ENCODE data around the gene SCT.

SCT gene

DNA sequence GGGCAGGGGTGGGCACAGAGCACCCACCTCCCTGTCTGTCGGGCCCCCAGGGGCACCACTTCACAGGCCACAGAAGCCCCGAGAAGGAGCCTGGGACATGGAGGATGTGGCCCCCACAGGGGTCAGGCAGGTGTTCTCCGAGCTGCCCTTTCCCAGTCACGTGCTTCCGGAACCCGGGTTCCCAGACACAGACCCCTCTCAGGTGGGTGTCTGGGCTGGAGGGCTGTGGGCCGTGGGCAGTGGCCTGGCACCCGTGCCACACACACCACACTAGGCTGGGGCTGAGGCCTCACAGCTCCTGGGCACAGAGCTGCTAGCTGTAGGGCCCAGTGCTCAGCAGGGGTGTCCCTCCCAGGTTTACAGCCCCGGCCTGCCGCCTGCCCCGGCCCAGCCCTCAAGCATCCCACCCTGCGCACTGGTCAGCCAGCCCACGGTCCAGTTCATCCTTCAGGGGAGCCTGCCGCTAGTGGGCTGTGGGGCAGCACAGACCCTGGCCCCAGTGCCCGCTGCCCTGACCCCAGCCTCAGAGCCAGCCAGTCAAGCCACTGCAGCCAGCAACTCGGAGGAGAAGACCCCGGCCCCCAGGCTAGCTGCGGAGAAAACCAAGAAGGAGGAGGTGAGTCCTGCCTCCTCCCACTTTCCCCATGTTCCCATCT, 16.7 kb downstream of the SCT start:
- DNase-seq (ENCODE audit: low read depth): no peak

DNA sequence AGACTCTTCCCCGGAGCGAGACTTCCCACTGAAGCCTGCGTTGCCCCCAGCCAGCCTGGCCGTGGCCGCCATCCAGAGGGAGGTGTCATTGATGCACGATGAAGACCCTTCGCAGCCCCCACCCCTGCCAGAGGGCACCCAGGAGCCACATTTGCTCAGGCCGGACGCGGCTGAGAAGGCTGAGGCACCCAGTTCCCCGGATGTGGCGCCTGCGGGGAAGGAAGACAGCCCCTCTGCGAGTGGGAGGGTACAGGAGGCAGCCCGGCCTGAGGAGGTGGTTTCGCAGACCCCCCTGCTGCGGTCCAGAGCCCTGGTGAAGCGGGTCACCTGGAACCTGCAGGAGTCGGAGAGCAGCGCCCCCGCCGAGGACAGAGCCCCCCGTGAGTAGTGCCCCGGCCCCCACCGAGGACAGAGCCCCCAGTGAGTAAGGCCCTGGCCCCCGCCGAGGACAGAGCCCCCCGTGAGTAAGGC, 17.6 kb downstream of the SCT start:
- DNase-seq (ENCODE audit: low read depth): no peak

GRCh38 chr11:608791-609251, 18.2 kb downstream of the SCT start:
- DNase-seq (ENCODE audit: low read depth): no peak

DNA sequence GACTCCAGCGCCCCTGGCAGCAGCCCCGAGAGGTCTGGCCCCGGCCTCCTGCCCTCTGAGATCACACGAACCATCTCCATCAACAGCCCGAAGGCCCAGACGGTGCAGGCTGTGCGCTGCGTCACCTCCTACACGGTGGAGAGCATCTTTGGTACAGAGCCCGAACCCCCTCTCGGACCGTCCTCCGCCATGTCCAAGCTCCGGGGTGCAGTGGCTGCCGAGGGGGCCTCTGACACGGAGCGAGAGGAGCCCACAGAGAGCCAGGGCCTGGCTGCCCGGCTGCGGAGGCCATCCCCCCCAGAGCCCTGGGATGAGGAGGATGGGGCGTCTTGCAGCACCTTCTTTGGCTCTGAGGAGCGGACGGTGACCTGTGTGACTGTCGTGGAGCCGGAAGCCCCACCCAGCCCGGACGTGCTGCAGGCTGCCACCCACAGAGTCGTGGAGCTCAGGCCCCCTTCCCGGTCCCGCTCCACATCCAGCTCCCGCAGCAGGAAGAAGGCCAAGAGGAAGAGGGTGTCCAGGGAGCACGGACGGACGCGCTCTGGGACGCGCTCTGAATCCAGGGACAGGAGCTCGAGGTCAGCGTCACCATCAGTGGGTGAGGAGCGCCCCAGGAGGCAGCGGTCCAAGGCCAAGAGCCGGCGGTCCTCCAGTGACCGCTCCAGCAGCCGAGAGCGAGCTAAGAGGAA, 18.9 kb downstream of the SCT start:
- DNase-seq (ENCODE audit: low read depth): no peak

GRCh38 chr11:607020-607780, 19.8 kb downstream of the SCT start:
- no peak for DNase-seq (ENCODE audit: low read depth)

DNA sequence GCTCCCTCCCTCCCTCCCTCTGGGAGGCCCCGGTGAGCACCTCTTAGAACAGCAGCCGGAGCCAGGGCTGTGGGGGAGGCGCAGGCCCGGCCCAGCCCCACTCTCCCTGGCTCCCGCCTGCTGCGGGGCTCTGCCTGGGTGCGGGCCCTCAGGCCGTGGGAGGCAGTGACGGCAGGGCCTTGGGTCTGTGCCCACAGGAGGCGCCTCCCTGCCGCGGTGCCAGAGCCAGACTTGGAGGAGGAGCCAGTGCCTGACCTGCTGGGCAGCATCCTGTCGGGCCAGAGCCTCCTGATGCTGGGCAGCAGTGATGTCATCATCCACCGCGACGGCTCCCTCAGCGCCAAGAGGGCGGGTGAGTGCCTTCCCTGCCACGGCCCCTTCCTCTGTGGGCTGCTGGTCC, 20.7 kb downstream of the SCT start:
- no peak for DNase-seq (ENCODE audit: low read depth)

DNA sequence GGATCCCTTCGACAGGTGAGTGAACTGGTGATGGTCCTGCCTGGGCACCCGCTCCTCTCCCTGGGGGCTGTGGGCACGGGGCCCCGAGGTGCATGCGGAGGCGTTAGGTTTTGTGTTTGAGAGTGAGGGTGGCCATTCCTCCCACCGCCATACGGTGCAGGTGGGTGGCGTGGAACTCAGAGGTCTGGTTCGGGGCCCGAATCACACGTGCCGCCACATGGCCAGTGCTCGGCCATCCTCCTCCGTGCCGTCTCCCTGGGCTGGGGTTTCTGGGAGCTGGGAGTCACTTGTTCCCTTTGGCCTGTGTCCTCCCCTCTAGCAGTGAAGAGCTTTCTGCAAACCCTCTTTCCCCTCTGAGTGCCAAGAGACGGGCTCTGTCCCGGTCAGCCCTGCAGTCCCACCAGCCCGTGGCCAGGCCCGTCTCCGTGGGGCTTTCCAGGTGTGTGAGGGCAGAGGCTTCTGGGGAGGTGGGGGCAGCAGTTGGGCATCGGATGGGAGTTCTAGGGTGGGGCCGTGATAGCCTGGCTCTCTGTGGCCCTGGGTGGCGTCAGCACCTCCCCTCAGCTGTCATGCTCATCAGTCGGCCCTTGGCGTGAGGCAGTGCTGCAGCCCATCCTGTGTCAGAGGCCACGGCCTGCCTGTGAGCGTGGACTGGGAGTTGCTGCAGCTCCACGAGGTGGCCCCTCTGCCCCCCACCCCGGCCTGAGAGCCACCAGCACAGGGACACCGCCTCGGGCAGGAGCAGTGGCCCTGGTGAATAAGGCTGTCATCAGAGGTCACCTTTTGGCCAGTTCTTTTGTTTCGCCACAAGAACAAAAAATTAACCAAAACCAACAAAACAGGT, 21.5 kb downstream of the SCT start:
- no peak for DNase-seq (ENCODE audit: low read depth)

GRCh38 chr11:603154-603553, 23.8 kb downstream of the SCT start:
- no peak for DNase-seq (ENCODE audit: low read depth)

- DNase-seq (ENCODE audit: low read depth): no peak
Measured at GRCh38 chr11:601573-602245, 25.3 kb downstream of the SCT start.

GRCh38 chr11:598005-598680, 28.8 kb downstream of the SCT start:
- no peak for DNase-seq (ENCODE audit: low read depth)

- DNase-seq (ENCODE audit: low read depth): no peak
Measured at GRCh38 chr11:597166-597725, 29.7 kb downstream of the SCT start.

GRCh38 chr11:596374-596773, 30.6 kb downstream of the SCT start:
- DNase-seq (ENCODE audit: low read depth): no peak

DNA sequence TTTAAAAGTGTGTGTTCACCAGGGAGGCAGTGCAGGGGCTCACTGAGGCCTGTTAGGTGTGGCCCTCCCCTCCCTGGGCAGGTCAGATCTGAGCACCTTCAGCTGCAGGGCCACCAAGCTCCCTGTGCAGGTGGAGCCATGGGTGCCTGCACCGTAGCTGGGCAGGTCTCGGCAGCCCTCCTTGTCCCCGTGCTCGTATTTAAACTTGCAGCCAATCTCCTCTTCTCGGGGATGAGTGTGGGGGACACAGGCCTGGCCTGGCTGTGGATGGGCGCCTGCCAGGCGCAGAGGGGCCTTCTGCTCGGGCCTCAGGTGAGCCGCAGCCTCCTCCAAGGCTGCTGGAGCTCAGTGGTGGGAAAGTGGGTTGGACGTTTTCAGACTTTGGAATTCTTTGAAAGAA, 31.6 kb downstream of the SCT start:
- no peak for DNase-seq (ENCODE audit: low read depth)

DNA sequence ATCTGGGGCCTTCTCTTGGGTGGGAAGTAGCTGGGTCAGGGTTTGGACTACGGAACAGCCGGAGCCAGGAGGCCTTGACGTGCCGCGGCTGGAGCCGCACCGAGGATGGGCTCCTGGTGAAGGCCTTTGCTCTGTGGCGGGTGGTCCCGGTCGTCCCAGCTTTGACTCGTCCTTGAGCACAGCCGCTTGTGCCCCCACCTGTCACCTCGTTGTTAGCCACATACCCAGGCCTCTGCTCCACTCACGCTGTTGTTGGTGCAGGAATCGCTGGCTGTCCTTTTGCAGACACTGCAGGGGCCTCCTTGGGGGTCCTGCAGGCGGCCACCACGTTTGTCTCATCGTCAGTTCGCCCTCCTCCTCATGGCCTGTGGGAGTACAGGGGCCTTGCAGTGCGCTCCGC, 33.6 kb downstream of the SCT start:
- DNase-seq (ENCODE audit: low read depth): no peak

DNA sequence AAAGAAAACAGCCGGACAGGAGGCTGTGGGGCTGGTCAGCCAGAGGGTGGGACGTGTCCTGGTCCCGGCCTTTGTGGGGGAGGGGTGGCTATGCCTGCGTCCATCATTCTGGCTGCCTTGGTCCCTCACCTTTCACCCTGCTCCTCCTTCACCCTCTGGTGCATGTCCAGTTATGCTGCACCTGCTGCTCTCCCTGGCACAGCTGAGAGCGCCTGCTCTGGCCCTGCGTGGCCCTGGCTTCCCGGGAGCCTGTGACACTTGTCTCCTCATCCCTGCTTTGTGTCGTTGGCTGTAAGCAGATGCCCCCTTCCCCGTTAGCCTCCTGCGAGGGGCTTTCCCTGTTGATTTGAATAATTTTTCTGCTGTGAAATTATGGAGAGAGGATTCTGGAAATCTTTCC, 34.1 kb downstream of the SCT start:
- no peak for DNase-seq (ENCODE audit: low read depth)

GRCh38 chr11:592501-592900, 34.5 kb downstream of the SCT start:
- DNase-seq (ENCODE audit: low read depth): no peak

DNA sequence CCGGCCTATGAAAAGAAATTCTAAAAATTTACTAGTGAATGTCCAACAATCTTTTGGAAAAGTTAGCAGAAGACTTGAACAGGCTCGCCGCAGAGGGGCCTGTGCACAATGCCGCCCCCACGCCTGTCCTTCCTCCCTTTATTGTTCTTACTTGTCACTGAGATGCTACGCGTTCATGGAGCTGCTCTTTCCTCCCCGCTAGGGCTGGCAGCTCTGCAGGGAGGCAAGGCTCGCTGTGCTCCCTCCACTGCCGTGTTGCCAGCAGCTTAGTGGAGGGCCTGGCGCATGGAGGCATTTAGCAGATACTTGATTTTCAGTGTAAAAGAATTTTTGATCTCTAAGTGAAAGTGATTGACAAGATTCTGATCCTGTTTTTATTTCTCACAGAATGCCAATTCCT, 36.0 kb downstream of the SCT start:
- no peak for DNase-seq (ENCODE audit: low read depth)

GRCh38 chr11:589798-590197, 37.2 kb downstream of the SCT start:
- DNase-seq (ENCODE audit: low read depth): no peak

- peak; percentile 51 for DNase-seq (ENCODE audit: low read depth)
Measured at GRCh38 chr11:587978-588380, 39.0 kb downstream of the SCT start.

DNA sequence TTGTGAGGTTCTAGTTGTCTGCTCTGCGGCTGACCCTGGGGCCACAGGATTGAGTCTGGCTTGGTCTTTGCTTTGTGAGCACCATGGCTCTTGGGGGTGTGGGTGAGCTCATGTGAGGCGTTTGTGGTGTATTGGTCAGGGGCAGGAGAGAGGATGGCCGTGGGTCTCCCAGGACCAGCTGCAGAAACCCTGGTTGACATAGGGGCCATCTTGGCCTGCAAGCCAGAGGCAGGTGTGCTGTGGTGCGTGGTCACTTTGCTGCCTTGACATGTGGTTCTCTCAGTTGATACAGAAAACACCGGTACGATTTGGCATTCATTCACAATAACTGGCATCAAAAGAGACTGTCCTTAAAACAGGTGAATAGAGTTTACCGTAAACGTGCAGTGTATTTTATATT, 39.4 kb downstream of the SCT start:
- no peak for DNase-seq (ENCODE audit: low read depth)
